GM19043 (cell line): ENCODE results near the gene TMA7.
A peak's percentile ranks its signal among the peaks of the same experiment; 100 is the strongest.
"Not testable (repeated sequence)": the region's sequence is repeated elsewhere in the genome, so short reads cannot be mapped to it uniquely, and the experiment has no call there.

Source experiments
- ATAC-seq: cut with Tn5 transposase; IDR thresholded peaks from one replicate; pipeline ENCODE4 v1.9.1; 2021; ENCODE audit warnings: low read depth; ENCODE audit not compliant: unreplicated experiment

TMA7 gene

DNA sequence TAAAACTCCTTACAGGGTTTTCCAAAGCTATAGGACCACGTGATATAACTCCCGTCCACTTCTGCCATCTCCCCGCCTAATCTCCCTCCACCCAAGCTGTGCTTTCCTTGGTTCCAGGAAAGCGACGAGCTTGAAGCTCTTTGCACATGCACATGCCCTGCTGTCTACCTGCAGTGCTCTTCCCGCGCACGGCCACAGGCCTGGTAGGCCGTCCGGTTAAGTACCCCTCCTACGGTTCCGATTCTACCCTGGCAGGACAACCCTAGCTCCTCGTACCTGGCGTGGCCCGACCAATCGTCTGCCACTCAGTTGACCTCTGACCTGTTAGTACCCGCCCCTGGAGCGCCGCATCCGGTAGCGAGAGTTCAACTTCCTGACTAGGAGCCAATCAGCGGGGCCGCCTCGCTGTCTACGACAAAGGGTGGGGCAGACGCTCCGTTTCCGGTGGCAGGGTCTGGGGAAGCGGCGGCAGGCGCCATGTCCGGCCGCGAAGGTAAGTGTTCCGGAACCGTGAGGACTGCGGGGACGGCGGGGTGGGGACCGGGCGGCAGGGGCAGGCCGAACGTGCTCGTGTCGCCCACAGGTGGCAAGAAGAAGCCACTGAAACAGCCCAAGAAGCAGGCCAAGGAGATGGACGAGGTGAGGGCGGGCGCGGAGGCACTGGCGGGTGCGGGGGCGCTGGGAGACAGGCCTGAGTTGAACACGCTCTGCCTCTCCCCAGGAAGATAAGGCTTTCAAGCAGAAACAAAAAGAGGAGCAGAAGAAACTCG, at the start of gene TMA7, which contains the start of gene CCDC51:
Gene TMA7 (plus strand): TSS at position 438 of the 770 bp plus-strand sequence. CDS start 40 bp downstream, at position 478.
Gene CCDC51 (minus strand): TSS at position 300 of the 770 bp plus-strand sequence. CDS start 4,991 bp downstream, outside the sequence.
- ATAC-seq, result peak; percentile 92

DNA sequence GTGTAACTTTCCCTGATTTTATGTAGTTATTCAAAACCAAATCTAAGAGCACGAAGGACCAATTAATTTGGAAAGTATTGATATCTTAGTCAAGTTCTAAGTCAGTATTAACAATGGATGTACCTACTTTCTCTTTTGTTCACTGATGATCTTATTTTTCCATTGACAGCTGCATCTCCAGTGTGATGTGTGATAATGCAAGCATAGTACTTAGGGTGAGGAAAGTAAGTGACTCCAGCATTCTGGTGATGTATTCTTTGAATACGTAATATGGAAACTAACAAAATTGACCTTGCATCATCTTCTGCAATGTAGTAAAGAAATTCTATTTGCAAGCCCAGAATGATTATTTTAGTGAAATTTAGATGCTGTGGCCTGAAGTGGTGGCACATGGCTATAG, 45.7 kb upstream of the TMA7 start:
- ATAC-seq, result no peak

DNA sequence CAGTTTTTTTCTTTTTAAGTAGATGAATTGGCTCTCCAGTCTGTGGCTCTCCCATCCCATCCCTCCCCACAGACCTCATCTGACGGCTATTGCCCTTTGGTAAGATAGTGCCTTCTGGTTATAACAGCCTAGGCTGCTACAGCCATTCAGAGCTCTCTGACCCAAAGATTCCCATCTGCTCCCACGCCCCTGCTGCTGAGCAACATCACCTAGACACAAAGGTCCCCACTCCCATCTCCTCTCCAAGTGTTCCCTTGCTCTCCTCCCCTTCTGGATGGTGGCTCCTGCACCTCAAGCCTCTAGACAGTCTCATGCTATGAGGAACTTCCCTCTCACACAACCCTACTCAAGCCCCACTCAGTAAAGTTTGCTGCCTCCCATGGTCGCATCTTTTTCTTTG, 44.3 kb upstream of the TMA7 start:
- no peak for ATAC-seq

DNA sequence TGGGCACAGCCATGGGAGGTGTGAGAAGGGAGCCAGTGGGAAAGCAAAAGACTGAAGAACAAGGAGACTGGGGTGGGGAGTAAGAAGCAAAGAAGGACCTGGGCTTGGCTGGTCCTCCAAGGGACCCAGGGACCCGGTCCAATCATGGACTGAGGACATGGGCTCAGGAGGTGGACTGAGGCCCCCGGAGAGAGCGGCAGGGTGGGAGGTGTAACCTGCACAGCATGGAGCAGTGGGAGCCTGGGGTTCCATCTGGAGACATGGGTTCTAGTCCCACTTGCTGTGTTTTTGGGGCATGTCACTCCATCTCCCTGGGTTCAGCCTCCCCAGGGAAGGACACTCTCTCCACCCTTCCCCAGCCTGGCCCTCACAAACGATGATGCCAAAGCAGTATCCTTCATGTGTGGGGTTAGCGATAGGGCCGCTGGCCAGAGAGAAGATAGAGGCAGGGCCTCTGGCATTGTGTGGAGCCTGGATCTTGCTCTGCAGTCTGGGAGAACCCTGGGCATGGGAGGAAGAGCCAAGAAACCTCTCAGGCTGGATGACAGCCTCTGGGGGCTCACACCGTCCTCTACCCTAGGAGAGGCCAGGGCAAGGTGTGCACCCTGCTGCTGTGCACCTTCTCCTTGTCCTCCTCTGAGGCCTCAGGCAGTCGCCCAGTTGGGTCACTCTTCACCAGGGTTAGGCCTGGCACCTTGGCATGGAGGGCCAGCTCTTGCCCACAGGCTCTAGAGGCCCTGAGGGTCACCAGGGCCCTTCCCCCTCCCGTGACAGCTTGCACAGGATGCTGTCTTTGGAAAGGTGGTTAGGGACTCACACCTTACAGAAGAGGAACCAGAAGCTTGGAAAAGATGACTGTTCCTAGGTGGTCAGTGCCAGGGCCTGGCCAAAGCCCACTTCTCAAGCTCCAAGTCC, 42.0 kb upstream of the TMA7 start:
- no peak for ATAC-seq

DNA sequence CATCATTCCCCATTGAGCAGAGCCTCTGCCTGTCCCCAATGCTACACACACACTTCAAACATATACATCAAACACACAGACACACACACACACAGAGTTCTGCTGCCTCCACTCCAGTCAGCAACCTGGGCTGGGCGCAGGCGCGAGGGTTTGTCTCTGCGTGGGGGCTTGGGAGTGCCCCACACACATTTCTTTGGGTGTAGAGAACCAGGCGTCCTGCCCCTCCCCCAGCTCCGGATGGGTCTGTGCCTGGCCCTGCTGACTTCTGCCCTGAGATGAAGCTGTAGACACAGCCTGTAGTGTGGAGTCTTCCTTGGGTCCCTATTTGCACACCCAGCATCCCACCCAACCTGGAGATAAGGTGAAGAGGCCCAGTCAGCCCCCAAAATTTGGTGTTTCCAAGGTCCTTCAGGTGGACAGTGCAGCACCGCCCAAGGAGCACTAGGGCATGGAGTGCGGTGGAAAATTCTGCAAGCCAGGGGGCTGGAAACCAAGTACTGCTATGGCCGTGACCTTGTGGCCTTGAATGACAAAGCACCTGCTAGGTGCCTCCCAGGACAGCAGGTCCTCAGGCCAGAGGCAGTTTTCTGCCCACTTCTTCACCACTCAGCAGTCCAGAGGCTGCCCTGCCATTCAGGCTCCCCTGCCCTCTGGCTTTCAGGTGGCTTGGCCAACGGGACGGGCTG, 41.2 kb upstream of the TMA7 start:
- ATAC-seq, result no peak

DNA sequence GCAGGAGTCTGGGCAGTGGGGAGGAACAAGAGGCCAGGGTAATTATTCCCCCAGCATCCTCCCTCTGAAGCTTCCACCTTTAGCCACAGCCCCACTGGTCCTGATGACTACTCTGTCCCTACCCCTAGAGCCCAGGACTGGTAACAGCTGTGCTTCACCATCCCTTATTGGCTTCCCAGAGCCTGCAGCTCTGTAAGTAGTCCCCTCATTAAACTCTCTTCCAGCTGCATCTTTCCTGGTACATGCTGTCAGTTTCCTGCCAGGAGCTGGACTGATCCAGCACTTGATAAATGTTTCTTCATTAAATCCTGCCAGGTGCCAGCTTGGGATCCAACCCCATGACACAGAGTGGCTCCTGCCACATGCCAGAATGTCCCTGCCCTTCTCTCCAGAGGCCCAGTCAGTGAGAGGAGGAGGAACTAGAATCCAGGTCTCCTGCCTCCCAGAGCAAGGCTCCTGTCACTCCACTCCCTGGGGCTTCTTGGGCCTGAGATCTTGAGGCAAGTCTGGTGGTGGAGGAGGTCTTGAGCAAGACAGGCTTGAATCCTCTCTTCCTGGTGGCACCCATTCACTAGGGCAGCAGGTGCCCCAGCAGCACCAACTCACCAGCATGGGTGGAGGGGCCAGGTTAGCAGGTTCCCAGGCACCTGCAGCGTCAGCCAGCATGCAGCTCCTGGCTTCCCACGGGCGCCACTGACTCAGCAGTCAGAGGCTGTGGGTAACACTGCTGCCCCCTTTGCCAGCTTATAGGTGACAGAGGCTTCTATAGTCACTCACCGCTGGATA, 40.5 kb upstream of the TMA7 start:
- ATAC-seq, result no peak

DNA sequence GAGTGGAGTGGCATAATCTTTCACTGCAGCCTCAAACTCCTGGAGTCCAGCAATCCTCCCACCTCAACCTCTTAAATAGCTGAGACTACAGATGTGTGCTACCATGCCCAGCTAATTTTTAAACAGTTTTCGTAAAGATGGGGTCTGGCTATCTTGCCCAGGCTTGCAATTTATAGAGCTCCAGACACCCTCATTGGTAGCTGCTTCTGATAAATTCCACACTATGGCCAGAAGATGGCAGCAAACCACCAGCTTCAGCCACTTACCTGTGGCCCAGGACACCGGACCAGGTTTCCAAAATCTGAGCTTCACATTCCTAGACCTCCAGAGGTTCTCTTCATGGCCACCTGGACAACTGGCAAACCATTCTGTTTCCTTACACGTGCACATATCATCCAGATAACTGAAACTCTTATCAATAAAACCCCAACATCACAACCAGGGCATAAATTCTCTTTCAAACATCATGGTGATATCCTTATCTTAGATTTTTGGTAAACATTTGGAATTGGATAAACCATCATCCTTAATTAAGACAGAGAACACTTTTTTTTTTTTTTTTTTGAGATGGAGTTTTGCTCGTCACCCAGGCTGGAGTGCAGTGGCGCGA, 39.1 kb upstream of the TMA7 start:
- no peak for ATAC-seq

DNA sequence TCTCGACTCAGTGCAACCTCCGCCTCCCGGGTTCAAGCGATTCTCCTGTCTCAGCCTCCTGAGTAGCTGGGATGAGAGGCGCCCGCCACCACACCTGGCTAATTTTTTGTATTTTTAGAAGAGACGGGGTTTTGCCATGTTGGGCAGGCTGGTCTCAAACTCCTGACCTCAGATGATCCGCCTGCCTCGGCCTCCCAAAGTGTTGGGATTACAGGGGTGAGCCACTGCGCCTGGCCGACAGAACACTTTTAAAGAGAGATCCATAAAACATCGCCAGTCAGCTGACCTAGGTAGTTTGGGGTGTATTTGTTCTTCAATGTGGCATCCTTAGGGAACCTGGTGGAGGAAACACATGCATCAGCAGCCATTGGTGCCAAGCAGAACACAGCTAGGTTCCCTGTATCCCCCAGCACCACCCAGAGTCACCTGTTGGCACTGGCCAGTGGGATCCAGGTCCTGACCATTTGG, 38.6 kb upstream of the TMA7 start:
- not testable (repeated sequence) for ATAC-seq

DNA sequence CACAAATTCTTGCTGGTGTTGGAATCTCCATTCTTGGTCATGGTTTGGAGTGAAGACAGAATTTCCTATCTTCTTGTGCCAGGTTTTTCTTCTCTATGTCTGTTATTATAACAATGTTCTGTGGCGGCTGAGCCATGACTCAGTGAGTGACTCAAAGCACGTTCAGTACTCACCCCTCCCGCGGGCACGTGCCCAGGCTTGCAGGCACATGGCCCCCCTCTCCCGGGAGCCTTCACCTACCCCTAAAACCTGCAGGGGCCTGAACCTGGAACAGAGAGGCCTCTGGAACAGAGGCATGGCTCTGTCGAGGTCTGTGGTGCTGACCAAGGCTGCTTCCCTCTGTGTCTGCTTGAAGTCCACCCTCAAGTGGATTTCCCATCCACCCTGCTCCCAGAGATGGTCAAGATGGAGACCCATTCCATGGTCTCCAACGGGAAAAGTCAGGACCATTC, 37.8 kb upstream of the TMA7 start:
- ATAC-seq, result no peak

DNA sequence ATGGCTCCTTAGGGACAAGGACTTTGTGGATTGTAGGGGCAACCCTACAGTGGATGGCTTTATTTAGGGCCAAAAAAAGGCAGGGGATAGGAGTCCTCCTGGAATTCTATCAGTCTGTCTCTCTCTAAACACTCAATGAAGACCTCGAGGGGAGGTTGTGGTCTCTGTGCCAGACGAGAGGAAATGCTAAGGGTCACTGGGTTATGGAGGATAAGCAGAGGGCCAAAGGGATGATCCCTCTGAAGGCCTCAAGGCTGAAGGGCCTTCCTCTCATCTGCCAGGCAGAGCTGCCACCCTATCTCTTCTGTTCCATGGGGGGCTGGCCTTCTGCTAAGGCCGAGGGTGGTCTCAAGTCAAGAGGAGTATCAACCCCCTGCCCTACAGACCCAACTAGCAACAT, 37.1 kb upstream of the TMA7 start:
- ATAC-seq, result no peak

DNA sequence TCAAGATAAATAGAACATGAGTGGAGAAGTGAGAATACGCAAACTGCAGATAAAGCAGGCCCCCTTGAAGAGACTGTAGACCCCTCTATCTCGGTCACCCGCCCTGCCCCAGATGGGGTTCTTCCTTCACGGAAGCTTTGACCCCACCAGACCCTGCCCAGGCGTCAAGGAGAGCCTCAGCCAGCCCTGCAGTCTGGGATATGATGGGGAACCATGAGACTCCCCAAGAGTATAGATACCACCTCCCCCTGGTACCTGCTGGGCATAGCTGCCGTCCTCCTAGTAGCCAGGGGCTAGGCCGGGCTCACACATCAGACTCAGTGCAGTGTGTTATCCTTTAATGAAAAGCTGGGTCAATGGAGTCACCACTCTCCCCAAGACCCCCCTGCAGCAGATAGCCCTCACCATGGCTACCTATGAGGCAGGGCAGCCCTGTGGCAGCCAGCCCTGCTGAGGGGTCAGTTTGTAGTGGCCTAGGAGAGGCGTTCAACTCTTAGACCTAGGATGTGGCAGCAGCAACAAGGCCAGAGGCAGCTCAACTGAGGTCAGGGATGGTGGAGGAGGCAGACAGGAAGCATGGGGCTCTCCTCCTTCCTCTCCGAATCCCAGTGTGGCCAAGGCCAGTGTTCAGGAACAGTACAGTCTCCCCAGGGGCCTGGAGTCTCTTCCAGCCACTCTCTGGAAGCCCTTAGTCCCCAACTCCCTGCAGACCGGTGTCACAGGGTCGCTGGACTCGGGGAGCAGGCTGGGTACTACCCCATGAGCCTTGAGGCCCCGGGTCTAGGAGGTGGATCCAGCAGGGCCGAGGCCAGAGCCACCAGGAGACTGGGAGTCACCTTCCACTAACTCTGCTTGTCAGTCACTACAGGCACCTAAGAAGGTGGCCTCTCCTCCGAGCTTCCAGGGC, 36.3 kb upstream of the TMA7 start:
- no peak for ATAC-seq

DNA sequence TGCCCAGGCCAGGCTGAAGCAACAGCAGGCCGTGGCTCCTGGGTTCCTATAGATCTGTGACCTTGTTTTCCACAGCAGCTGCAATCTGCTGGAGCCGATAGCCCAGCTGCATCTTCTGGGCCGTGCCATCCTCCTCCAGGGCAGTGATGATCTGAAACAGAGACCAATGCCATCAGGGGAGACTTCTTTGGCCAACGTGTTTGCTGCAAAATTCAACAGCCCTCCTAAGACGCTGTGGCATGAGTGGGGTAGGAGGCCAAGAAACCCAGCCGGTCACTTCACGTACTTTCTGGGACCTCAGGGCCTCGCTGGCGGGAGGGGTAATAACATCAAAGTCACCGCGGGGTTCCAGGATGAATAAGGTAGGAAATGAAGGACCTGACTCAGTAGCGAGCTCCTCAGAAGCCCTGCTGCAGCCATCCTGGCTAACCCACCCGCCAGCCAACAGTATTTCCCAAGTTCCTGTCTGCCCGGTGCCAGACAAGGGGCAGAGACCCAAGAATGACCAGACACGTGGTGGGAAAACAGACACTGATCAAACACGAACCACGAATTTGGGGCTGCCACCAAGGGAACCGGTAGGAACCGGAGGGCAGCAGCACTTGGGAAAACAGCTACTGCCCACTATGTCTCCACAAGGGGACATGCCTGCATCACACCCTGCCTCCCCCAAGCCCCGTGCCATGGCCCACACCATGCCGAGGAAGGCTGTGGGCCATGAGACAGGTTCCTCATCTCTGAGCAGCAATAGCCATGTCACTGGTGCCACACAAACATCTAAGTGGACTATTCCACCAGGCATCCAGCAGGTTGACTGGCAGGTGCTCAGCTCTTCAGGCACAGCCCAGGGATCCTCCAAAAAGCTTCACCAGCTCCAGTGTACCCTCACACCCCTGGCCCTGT, 35.4 kb upstream of the TMA7 start:
- no peak for ATAC-seq

DNA sequence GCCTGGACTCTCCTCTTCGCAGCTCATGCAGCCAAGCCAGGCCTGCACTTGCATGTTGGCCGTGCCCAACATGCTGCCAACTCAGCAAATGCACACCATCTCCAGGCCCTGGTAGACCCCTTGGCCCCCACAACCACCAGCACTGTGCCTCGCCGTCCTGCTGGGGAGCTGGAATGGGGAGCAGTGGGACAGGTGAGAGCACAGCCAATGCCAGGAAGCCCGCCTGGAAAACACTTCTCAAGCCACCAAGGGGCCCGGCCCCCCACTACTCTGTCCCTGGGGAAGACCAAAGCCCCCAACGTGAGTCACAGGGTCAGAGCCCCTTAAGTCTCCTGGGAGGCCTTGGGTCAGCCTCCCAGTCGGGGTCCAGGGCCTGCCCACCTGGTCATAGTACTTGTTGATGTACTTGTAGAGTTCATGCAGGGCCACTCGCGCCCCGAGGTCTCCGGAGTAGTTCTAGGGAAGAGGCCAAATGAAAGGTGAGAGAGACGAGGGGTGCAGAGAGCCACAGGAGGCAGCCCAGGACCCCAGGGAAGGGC, 34.6 kb upstream of the TMA7 start:
- no peak for ATAC-seq

DNA sequence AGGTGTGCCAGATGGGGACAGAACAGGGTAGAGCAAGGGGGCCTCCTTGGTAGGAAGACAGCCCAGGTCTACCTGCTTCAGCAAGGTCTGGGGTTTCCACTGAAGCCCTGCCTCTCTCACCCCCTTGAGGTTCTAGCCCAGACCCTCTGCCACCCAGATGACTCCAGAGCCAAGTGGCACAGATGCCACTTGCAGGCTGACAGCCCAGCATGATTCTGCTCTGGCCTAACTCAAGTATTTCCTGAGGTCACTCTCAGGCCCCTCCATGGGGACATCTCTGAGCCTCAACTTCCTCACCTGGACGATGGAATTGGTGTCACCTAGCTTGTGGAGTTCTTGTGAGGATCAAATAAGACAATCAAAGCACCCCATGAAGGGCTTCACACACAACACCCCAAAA, 34.1 kb upstream of the TMA7 start:
- no peak for ATAC-seq

DNA sequence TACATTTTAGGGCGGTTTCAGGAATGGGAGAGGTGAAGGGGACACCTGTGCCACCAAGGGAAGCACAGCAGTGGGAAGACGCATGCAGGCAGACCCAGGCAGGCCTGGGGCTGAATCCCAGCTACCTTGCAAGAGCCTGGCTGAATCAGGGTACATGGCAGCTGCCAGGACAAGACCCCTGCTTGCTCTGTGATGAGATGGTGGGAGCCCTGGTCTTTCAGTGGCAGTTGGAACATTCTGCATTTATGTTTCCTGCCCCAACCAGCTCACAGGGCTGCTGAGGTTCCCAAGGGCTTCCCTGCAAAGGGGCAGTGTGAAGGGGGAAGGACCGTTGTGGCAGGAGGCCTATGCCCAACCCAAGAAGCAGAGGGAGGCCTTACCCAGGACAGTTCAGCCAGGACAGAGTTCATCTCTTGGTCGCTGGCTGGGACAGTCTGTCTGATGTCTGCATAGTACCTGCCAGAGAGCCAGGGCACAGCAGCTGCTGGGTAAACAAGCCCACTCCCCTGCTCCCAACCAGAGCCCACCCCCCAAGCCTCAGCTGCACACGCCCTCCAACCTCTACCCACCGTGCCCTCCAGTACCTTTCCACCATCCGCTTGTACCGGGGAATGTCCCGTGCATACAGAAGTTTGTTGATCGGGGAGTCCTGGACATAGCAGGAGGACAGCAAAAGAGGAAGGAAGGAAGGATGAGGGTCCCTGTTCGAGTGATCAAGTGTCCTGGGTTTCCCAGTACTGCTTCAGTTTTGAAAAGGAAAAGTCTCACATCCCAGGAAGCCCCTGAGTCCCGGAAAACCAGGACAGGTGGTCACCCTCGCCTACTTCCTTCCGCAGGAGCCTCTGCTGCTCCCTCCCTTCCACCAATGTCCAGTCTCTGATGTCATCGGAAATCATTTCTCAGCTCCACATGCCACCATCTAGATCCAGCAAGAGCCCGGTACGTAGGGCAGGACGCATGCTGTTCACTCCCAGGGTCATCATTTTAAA, 33.3 kb upstream of the TMA7 start:
- no peak for ATAC-seq

DNA sequence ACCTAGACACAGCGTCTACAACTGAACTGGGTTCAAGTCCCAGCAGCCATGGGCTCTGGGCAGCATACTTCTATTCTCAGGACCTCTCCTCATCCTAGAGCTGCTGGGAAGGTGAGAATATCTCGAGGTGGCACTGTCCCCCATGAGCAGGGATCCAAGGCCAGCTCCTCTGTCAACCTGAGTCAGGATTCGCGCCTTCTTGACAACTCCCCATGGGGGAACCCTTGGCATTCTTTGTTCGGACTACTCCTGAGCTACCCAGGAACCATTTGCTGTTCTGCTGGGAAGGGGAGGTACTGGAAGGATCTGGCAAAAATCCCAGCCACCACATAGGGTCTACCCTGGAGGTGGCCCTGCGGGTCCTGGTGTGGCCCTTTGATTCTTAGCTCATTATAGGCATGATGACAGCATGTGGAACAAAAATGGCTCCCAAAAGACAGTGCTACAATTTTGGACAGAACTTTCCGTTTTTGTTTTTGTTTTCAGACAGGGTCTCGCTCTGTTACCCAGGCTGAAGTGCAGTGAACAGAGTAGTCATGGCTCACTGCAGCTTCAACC, 32.4 kb upstream of the TMA7 start:
- ATAC-seq, result no peak
